K562 (cell line): ENCODE results near the gene KRTAP9-3. TPM values are rescaled to one million over a fixed set of nuclear protein-coding genes. Genes with fewer than 3 reads are reported as not detected.

Experiments used
- ATAC-seq: fragments of 200-7000 bp; cut with Tn5 transposase; 3 replicates; pipeline ENCODE4 v1.9.1; 2020; ENCODE audit warnings: moderate library complexity
- BruUV-seq: library from RNA; stranded (reverse); fragments of 400-500 nt; replicated peaks from 2 replicates; lab custom pipeline; 2021; lab: Mats Ljungman, UMichigan
- CTCF ChIA-PET: fragments of 300-600 bp; formaldehyde crosslinking; extraction: SDS; loops from one replicate; lab custom pipeline; 2021; ENCODE audit warnings: low intra/inter-chr PET ratio; lab: Yijun Ruan, JAX
- POLR2A ChIA-PET: fragments of 300-600, 350-650 bp; sonication (Branson Sonifier 250); formaldehyde crosslinking; extraction: SDS; loops from one replicate; lab custom pipeline; 2021; ENCODE audit warnings: antibody characterized with exemption, inconsistent platforms; lab: Yijun Ruan, JAX
- DNase-seq, 4 experiments: peaks; one replicate each; pipeline versions ENCODE4 v3.0.0 to v3.0.0-alpha.2; 2011 to 2018; ENCODE audit warnings: low spot score in 3 of 4, mixed read lengths in 3 of 4; ENCODE audit errors: extremely low read depth in 1 of 4
- FAIRE-seq: peaks from 2 replicates; lab custom pipeline; 2011; peaks lifted over from hg19 to GRCh38; lab: Jason Lieb, UNC
- H2AFZ ChIP-seq: 2 replicates; pipeline ENCODE4 v1.6.0; 2011; ENCODE audit warnings: low read depth, low read length, control low read depth, inconsistent platforms
- H3K27ac ChIP-seq: fragments of 200-600 bp; 3 replicates; pipeline ENCODE4 v1.8.0; 2011; ENCODE audit warnings: low read depth, mild to moderate bottlenecking, control low read depth, inconsistent platforms, low read length, moderate library complexity, mixed read lengths; ENCODE audit errors: extremely low read depth
- H3K27me3 ChIP-seq, 2 experiments: fragments of 300-600 bp in 1 of 2; 2 replicates in 1 of 2; 3 replicates in 1 of 2; pipeline versions ENCODE4 v1.6.0 to v1.8.0; 2011; ENCODE audit warnings: inconsistent platforms in 2 of 2, low read length in 2 of 2, mild to moderate bottlenecking in 1 of 2, mixed read lengths in 1 of 2, moderate library complexity in 1 of 2; ENCODE audit not compliant: control insufficient read depth in 2 of 2, insufficient read depth in 2 of 2
- H3K36me3 ChIP-seq: fragments of 300-600 bp; 3 replicates; pipeline ENCODE4 v1.8.0; 2011; ENCODE audit warnings: mild to moderate bottlenecking, low read length, inconsistent platforms; ENCODE audit not compliant: control insufficient read depth, insufficient read depth
- H3K4me1 ChIP-seq, 2 experiments: fragments of 200-600 bp in 1 of 2; replicated peaks in 1 of 2; 2 replicates in 1 of 2; 3 replicates in 1 of 2; pipeline versions ENCODE4 v1.5.1 to v1.8.0; 2011; ENCODE audit warnings: inconsistent platforms in 2 of 2, low read length in 2 of 2, mild to moderate bottlenecking in 1 of 2, mixed read lengths in 1 of 2, moderate library complexity in 1 of 2; ENCODE audit not compliant: control insufficient read depth in 2 of 2, insufficient read depth in 2 of 2
- H3K4me2 ChIP-seq: 2 replicates; pipeline ENCODE4 v1.6.1; 2011; ENCODE audit warnings: low read length, control low read depth, inconsistent platforms, mixed read lengths; ENCODE audit not compliant: insufficient read depth
- H3K4me3 ChIP-seq: fragments of 200-600 bp; sonication (generic), shearing (Covaris generic); 2 replicates; pipeline ENCODE4 v1.5.1; 2016; ENCODE audit warnings: control low read depth, inconsistent platforms
- H3K79me2 ChIP-seq: fragments of 200-600 bp; 3 replicates; pipeline ENCODE4 v1.8.0; 2011; ENCODE audit warnings: low read length, inconsistent platforms; ENCODE audit not compliant: control insufficient read depth, insufficient read depth
- H3K9ac ChIP-seq, 2 experiments: 2 replicates each; pipeline versions ENCODE4 v1.6.0 to v1.6.1; 2011; ENCODE audit warnings: low read depth in 2 of 2, low read length in 2 of 2, control low read depth in 1 of 2, inconsistent platforms in 1 of 2, mild to moderate bottlenecking in 1 of 2, mixed read lengths in 1 of 2; ENCODE audit not compliant: insufficient read depth in 1 of 2
- H3K9me1 ChIP-seq: one replicate; pipeline ENCODE4 v1.6.0; 2011; ENCODE audit warnings: inconsistent platforms, mild to moderate bottlenecking, low read length, moderate library complexity; ENCODE audit not compliant: control insufficient read depth, insufficient read depth
- H3K9me3 ChIP-seq: replicated peaks from 2 replicates; pipeline ENCODE4 v1.5.1; 2011; ENCODE audit warnings: low read depth, low read length, inconsistent platforms; ENCODE audit not compliant: control insufficient read depth, insufficient read depth
- H4K20me1 ChIP-seq: replicated peaks from 2 replicates; pipeline ENCODE4 v1.6.1; 2011; ENCODE audit warnings: low read length, inconsistent platforms, mixed read lengths; ENCODE audit not compliant: control insufficient read depth, insufficient read depth
- CTCFL ChIP-seq: IDR thresholded peaks from 2 replicates; pipeline ENCODE4 v1.6.1; 2011; ENCODE audit warnings: borderline replicate concordance, low read depth, mild to moderate bottlenecking, moderate library complexity, low read length; ENCODE audit not compliant: insufficient read depth, poor library complexity, severe bottlenecking
- EGR1 ChIP-seq: fragments of 450-650 bp; conservative IDR thresholded peaks from 2 replicates; pipeline ENCODE4 v1.6.1; 2017; ENCODE audit warnings: mild to moderate bottlenecking
- ILK ChIP-seq: fragments of 450-650 bp; IDR thresholded peaks from 2 replicates; pipeline ENCODE4 v1.6.1; 2016; ENCODE audit warnings: missing genetic modification characterization, low read depth, mild to moderate bottlenecking, missing compliant biosample characterization, moderate library complexity, borderline replicate concordance
- JUND ChIP-seq, 2 experiments: IDR thresholded peaks; 2 replicates in 1 of 2; 3 replicates in 1 of 2; pipeline ENCODE4 v1.6.1; 2011; ENCODE audit warnings: borderline replicate concordance in 2 of 2, low read depth in 2 of 2, low read length in 2 of 2, improper control_type of control experiment in 1 of 2, missing biosample characterization in 1 of 2, missing genetic modification characterization in 1 of 2, missing genetic modification reagents in 1 of 2
- PHB ChIP-seq: fragments of 250-450 bp; sonication (Bioruptor Pico); IDR thresholded peaks from 2 replicates; pipeline ENCODE4 v1.5.0; 2021
- RCOR1 ChIP-seq, 2 experiments: IDR thresholded peaks; 2 replicates each; pipeline ENCODE4 v1.6.1; 2012; ENCODE audit warnings: low read depth in 2 of 2, low read length in 2 of 2, borderline replicate concordance in 1 of 2, improper control_type of control experiment in 1 of 2
- SIN3A ChIP-seq, 2 experiments: fragments of 150-350 bp in 1 of 2; IDR thresholded peaks; 2 replicates each; pipeline ENCODE4 v1.6.1; 2011 to 2016; ENCODE audit warnings: borderline replicate concordance in 2 of 2, low read depth in 2 of 2, low read length in 2 of 2, mild to moderate bottlenecking in 2 of 2, moderate library complexity in 2 of 2; ENCODE audit not compliant: control insufficient read depth in 1 of 2
- SMARCA4 ChIP-seq: fragments of 450-650 bp; IDR thresholded peaks from 2 replicates; pipeline ENCODE4 v1.6.1; 2016
- SMARCA5 ChIP-seq: fragments of 450-650 bp; IDR thresholded peaks from 2 replicates; pipeline ENCODE4 v1.6.1; 2016
- ZBTB33 ChIP-seq: sonication (generic); formaldehyde crosslinking; IDR thresholded peaks from 2 replicates; pipeline ENCODE4 v1.8.1; 2023; ENCODE audit warnings: mild to moderate bottlenecking, missing genetic modification reagents
- ZC3H8 ChIP-seq: fragments of 450-650 bp; IDR thresholded peaks from 2 replicates; pipeline ENCODE4 v1.6.1; 2017
- ZNF408 ChIP-seq: fragments of 250-450 bp; sonication (Bioruptor Pico); IDR thresholded peaks from 2 replicates; pipeline ENCODE4 v1.4.0; 2020; ENCODE audit warnings: low read depth, mild to moderate bottlenecking, moderate library complexity
- WGBS: fragments of 100-300 bp; shearing (Covaris generic); methylation state at CpG from one replicate; pipeline ENCODE4 v1.1.6; 2016; ENCODE audit warnings: low coverage, mixed read lengths; ENCODE audit not compliant: insufficient coverage; ENCODE audit errors: missing lambda C conversion rate; 5-methylcytosine and 5-hydroxymethylcytosine counted together
- in situ Hi-C: fragments of 300-500 bp; cut with MboI; formaldehyde crosslinking; loops from 4 replicates; pipeline ENCODE4 v1.15.0; 2018; ENCODE audit warnings: inconsistent platforms, mixed read lengths
- intact Hi-C: fragments of 100-400 bp; cut with micrococcal nuclease; formaldehyde crosslinking; loops from 2 replicates; pipeline ENCODE4 v1.14.2; 2022
- polyA plus RNA-seq, 8 experiments: library from polyadenylated mRNA; depleted of rRNA in 4 of 8; stranded (reverse) in 5 of 8; unstranded in 3 of 8; fragments of >200 nt; fragmentation: Nextera tagmentation in 2 of 8; fragmentation: Illumina TruSeq in 1 of 8; extraction: Ambion mirVana in 2 of 8; extraction: Trizol in 1 of 8; gene quantifications; 2 replicates each; pipeline versions ENCODE4 v1.2.1 to v1.2.3, GENCODE V29; 2011 to 2014; ENCODE audit warnings: inconsistent platforms in 1 of 8, missing spikeins in 1 of 8
- total RNA-seq, 7 experiments: library from RNA; depleted of rRNA in 6 of 7; stranded (reverse); fragments of >200 nt in 6 of 7; fragmentation: Illumina TruSeq in 2 of 7; extraction: Trizol in 2 of 7; gene quantifications; 2 replicates each; pipeline versions ENCODE4 v1.2.1 to v1.2.3, GENCODE V29; 2011 to 2021; ENCODE audit warnings: low replicate concordance in 1 of 7

Gene KRTAP9-3
- total and polyA plus RNA-seq, 9 of the 15 experiments (the other 6 are each of a cell fraction or from before 2014, with no cell fraction given), result not detected

- Histone ChIP-seq H3K36me3 (no peaks in the 10 kb centered on the region), H3K4me2 (no peak overlapping the region), H2AFZ (no peak overlapping the region), H3K79me2 (no peaks in the 10 kb centered on the region), H3K27ac (no peak overlapping the region), H3K9me1 (no peaks in the 10 kb centered on the region), H4K20me1 (no peaks in the 10 kb centered on the region), H3K27me3 (no peaks in the 10 kb centered on the region; a peak in 1 of 5 replicates), H3K4me1 (no peaks in the 10 kb centered on the region), H3K4me3 (no peak overlapping the region), H3K9ac (no peak overlapping the region), H3K9me3 (no peaks in the 10 kb centered on the region)
- DNase-seq (peak in 3 of 4 experiments; percentile 0 to 1 (median 0)), FAIRE-seq (no peak), ATAC-seq (no peak)
- TF ChIP-seq CTCFL (no peak), ZC3H8 (no peak), SMARCA5 (no peak), SMARCA4 (no peak), SIN3A (IDR thresholded peaks at IDR 0.05; ENCODE audit: borderline replicate concordance in 2 of 2, control insufficient read depth in 1 of 2, low read depth in 2 of 2, low read length in 2 of 2) (no peak), ILK (no peak), JUND (IDR thresholded peaks at IDR 0.05; ENCODE audit: borderline replicate concordance, low read depth, low read length) (no peak), JUND (tag; IDR thresholded peaks at IDR 0.05; ENCODE audit: borderline replicate concordance, low read depth, low read length) (no peak), ZNF408 (no peak), RCOR1 (IDR thresholded peaks at IDR 0.05; ENCODE audit: borderline replicate concordance in 1 of 2, low read depth in 2 of 2, low read length in 2 of 2) (no peak), PHB (CRISPR knock-in tag) (no peak), ZBTB33 (no peak), EGR1 (no peak)
- ChIA-PET POLR2A (no interaction called here), CTCF (no interaction called here)
- WGBS, result 0% methylated on average over 3 of the region's 3 CpGs
- BruUV-seq, result no TSS peak
- intact Hi-C loops (no loop called here), in situ Hi-C loops (no loop called here)
Observed at GRCh38 chr17:41278176-41278955, 46.1 kb downstream of the KRTAP9-3 start.
